SH-SY5Y (cell line): ENCODE data around the gene SHC4.

Source experiments
- GATA2 ChIP-seq: IDR thresholded peaks from 2 replicates; pipeline ENCODE4 v1.6.1; 2011; ENCODE audit warnings: mild to moderate bottlenecking, low read depth, low read length
- GATA3 ChIP-seq: IDR thresholded peaks from 2 replicates; pipeline ENCODE4 v1.6.1; 2011; ENCODE audit warnings: low read depth, mild to moderate bottlenecking, low read length, moderate library complexity

Gene SHC4

GRCh38 chr15:48796930-48797329 is 166.8 kb downstream of the SHC4 start:
- TF ChIP-seq GATA2, result no peak
- no peak for TF ChIP-seq GATA3

GRCh38 chr15:48796521-48796920 is 167.2 kb downstream of the SHC4 start:
- TF ChIP-seq GATA3 (no peak), GATA2 (no peak)

- TF ChIP-seq GATA2 (no peak), GATA3 (no peak)
These were observed 167.8 kb downstream of the SHC4 start for GRCh38 chr15:48795901-48796300.

- TF ChIP-seq GATA3 (no peak), GATA2 (no peak)
These were observed 169.0 kb downstream of the SHC4 start for GRCh38 chr15:48794697-48795134.

GRCh38 chr15:48792408-48792807 is 171.3 kb downstream of the SHC4 start:
- no peak for TF ChIP-seq GATA2
- no peak for TF ChIP-seq GATA3

GRCh38 chr15:48785712-48786111 is 178.0 kb downstream of the SHC4 start:
- TF ChIP-seq GATA2, result no peak
- TF ChIP-seq GATA3, result no peak

GRCh38 chr15:48785195-48785594 is 178.5 kb downstream of the SHC4 start:
- TF ChIP-seq GATA3 (no peak), GATA2 (no peak)

GRCh38 chr15:48784756-48785155 is 179.0 kb downstream of the SHC4 start:
- TF ChIP-seq GATA2 (no peak), GATA3 (no peak)

GRCh38 chr15:48782911-48783310 is 180.8 kb downstream of the SHC4 start:
- no peak for TF ChIP-seq GATA2
- no peak for TF ChIP-seq GATA3

- TF ChIP-seq GATA3 (no peak), GATA2 (no peak)
These were observed 182.1 kb downstream of the SHC4 start for GRCh38 chr15:48781481-48782081.

- TF ChIP-seq GATA2 (no peak), GATA3 (no peak)
These were observed 182.7 kb downstream of the SHC4 start for GRCh38 chr15:48781017-48781416.

- no peak for TF ChIP-seq GATA2
- TF ChIP-seq GATA3, result no peak
These were observed 185.4 kb downstream of the SHC4 start for GRCh38 chr15:48778331-48778730.

GRCh38 chr15:48777645-48778330 is 185.9 kb downstream of the SHC4 start:
- TF ChIP-seq GATA2, result no peak
- no peak for TF ChIP-seq GATA3

- TF ChIP-seq GATA3 (no peak), GATA2 (no peak)
These were observed 188.2 kb downstream of the SHC4 start for GRCh38 chr15:48775546-48775945.

- no peak for TF ChIP-seq GATA2
- TF ChIP-seq GATA3, result no peak
These were observed 189.2 kb downstream of the SHC4 start for GRCh38 chr15:48774484-48774883.
